NCI-H1092 (cell line): ENCODE results near the gene TOP1.

Experiments
- DNase-seq: peaks from one replicate; lab custom pipeline; 2025; lab: John Stamatoyannopoulos, UW

TOP1 gene

GRCh38 chr20:41058674-41059635 lies 30.3 kb downstream of the TOP1 start:
- no peak for DNase-seq

- DNase-seq, result no peak
Measured at GRCh38 chr20:41061155-41061554, 32.5 kb downstream of the TOP1 start.

GRCh38 chr20:41063442-41063841 lies 34.8 kb downstream of the TOP1 start:
- no peak for DNase-seq

- DNase-seq, result no peak
Measured at GRCh38 chr20:41064377-41064776, 35.8 kb downstream of the TOP1 start.

GRCh38 chr20:41065716-41066115 lies 37.1 kb downstream of the TOP1 start:
- no peak for DNase-seq

- no peak for DNase-seq
Measured at GRCh38 chr20:41068806-41069205, 40.2 kb downstream of the TOP1 start.

- no peak for DNase-seq
Measured at GRCh38 chr20:41072190-41072863, 43.7 kb downstream of the TOP1 start.

- no peak for DNase-seq
Measured at GRCh38 chr20:41072915-41073314, 44.3 kb downstream of the TOP1 start.

- DNase-seq, result no peak
Measured at GRCh38 chr20:41074441-41074840, 45.8 kb downstream of the TOP1 start.

GRCh38 chr20:41076776-41077175 lies 48.2 kb downstream of the TOP1 start:
- no peak for DNase-seq

- DNase-seq, result no peak
Measured at GRCh38 chr20:41078329-41078728, 49.7 kb downstream of the TOP1 start.

GRCh38 chr20:41079066-41079465 lies 50.4 kb downstream of the TOP1 start:
- DNase-seq, result no peak

- no peak for DNase-seq
Measured at GRCh38 chr20:41080866-41081265, 52.2 kb downstream of the TOP1 start.

GRCh38 chr20:41081276-41081814 lies 52.7 kb downstream of the TOP1 start:
- no peak for DNase-seq

- no peak for DNase-seq
Measured at GRCh38 chr20:41082306-41082705, 53.7 kb downstream of the TOP1 start.

GRCh38 chr20:41085606-41086005 lies 57.0 kb downstream of the TOP1 start:
- DNase-seq, result no peak

GRCh38 chr20:41086402-41087324 lies 58.0 kb downstream of the TOP1 start:
- DNase-seq, result peak; percentile 79

- DNase-seq, result no peak
Measured at GRCh38 chr20:41087325-41087685, 58.7 kb downstream of the TOP1 start.

- DNase-seq, result no peak
Measured at GRCh38 chr20:41087777-41088176, 59.2 kb downstream of the TOP1 start.

GRCh38 chr20:41089555-41089954 lies 60.9 kb downstream of the TOP1 start:
- no peak for DNase-seq

GRCh38 chr20:41091927-41092326 lies 63.3 kb downstream of the TOP1 start:
- no peak for DNase-seq
